ENCODE data around the gene CELSR3. TPM values are rescaled to one million over a fixed set of nuclear protein-coding genes. Genes with fewer than 3 reads are reported as not detected.

The CELSR3 gene
- polyA plus RNA-seq, 1 donor from 2014 or later: 0.59 TPM

- Mint-ChIP-seq H3K4me1 (peaks cover 2 to 6% (median 6%) of the 10 kb centered on the region in 3 donors), H3K9me3 (no peaks in the 10 kb centered on the region), H3K36me3 (no peaks in the 10 kb centered on the region), H3K27me3 (peaks cover 2% of the 10 kb centered on the region), H3K4me3 (peak overlapping the region in 3 of 4 donors; percentile 30 to 71 (median 68)), H3K27ac (peak overlapping the region in 1 of 3 donors; percentile 35)
Measured at GRCh38 chr3:48637305-48637704, 25.4 kb downstream of the CELSR3 start.

- Mint-ChIP-seq H3K9me3 (no peaks in the 10 kb centered on the region), H3K27ac (no peak overlapping the region), H3K4me3 (peak overlapping the region; percentile 89 to 97 (median 94)), H3K4me1 (peaks cover 2 to 6% (median 6%) of the 10 kb centered on the region in 3 donors), H3K27me3 (no peaks in the 10 kb centered on the region), H3K36me3 (no peaks in the 10 kb centered on the region)
Measured at GRCh38 chr3:48636149-48636655, 26.5 kb downstream of the CELSR3 start.

- peaks cover 2 to 6% (median 6%) of the 10 kb centered on the region in 3 donors for H3K4me1 Mint-ChIP-seq
- H3K36me3 Mint-ChIP-seq: no peaks in the 10 kb centered on the region
- H3K4me3 Mint-ChIP-seq: peak within 1 kb of the TSS; percentile 89 to 97 (median 94)
- no peaks in the 10 kb centered on the region for H3K27me3 Mint-ChIP-seq
- no peaks in the 10 kb centered on the region for H3K9me3 Mint-ChIP-seq
- H3K27ac Mint-ChIP-seq: peak within 1 kb of the TSS in 1 of 3 donors; percentile 71
Measured at GRCh38 chr3:48635222-48636021, 27.3 kb downstream of the CELSR3 start, which contains the start of gene SLC26A6. TSS of gene SLC26A6 (minus strand) at chr3:48635461. CDS start at chr3:48635393, 68 bp downstream.

GRCh38 chr3:48634661-48635221 is 27.9 kb downstream of the CELSR3 start:
- H3K27ac Mint-ChIP-seq: no peak overlapping the region
- no peaks in the 10 kb centered on the region for H3K27me3 Mint-ChIP-seq
- peaks cover 3 to 6% (median 6%) of the 10 kb centered on the region in 3 donors for H3K4me1 Mint-ChIP-seq
- H3K9me3 Mint-ChIP-seq: no peaks in the 10 kb centered on the region
- H3K4me3 Mint-ChIP-seq: peak overlapping the region; percentile 89 to 97 (median 94)
- peaks cover 2% of the 10 kb centered on the region for H3K36me3 Mint-ChIP-seq

GRCh38 chr3:48633743-48634142 is 28.9 kb downstream of the CELSR3 start:
- Mint-ChIP-seq H3K4me3 (peak overlapping the region in 2 of 4 donors; percentile 9 to 94), H3K36me3 (peaks cover 2% of the 10 kb centered on the region), H3K27me3 (no peaks in the 10 kb centered on the region), H3K9me3 (no peaks in the 10 kb centered on the region), H3K4me1 (peaks cover 3 to 6% (median 6%) of the 10 kb centered on the region in 3 donors), H3K27ac (no peak overlapping the region)

- H3K27me3 Mint-ChIP-seq: no peaks in the 10 kb centered on the region
Measured at GRCh38 chr3:48633256-48633655, 29.4 kb downstream of the CELSR3 start.

GRCh38 chr3:48631516-48632448 is 30.9 kb downstream of the CELSR3 start:
- Mint-ChIP-seq H3K27ac (peak overlapping the region in 1 of 3 donors; percentile 78), H3K36me3 (peaks cover 7% of the 10 kb centered on the region), H3K27me3 (no peaks in the 10 kb centered on the region), H3K4me1 (peaks cover 3 to 6% (median 6%) of the 10 kb centered on the region in 3 donors), H3K4me3 (no peak overlapping the region), H3K9me3 (no peaks in the 10 kb centered on the region)

More at GRCh38 chr3:48633256-48633655, 29.4 kb downstream of the CELSR3 start:
- H3K4me1 Mint-ChIP-seq: peaks cover 3 to 6% (median 6%) of the 10 kb centered on the region in 3 donors
- peak overlapping the region in 3 of 4 donors; percentile 9 to 94 (median 48) for H3K4me3 Mint-ChIP-seq
- H3K27ac Mint-ChIP-seq: no peak overlapping the region
- peaks cover 2% of the 10 kb centered on the region for H3K36me3 Mint-ChIP-seq
- H3K9me3 Mint-ChIP-seq: no peaks in the 10 kb centered on the region

- H3K27ac Mint-ChIP-seq: no peak overlapping the region
- H3K4me1 Mint-ChIP-seq: peaks cover 2 to 6% (median 3%) of the 10 kb centered on the region in 3 donors
- H3K4me3 Mint-ChIP-seq: no peak overlapping the region
- H3K9me3 Mint-ChIP-seq: no peaks in the 10 kb centered on the region
- peaks cover 7% of the 10 kb centered on the region for H3K36me3 Mint-ChIP-seq
- H3K27me3 Mint-ChIP-seq: no peaks in the 10 kb centered on the region
Measured at GRCh38 chr3:48630833-48631232, 31.9 kb downstream of the CELSR3 start.

GRCh38 chr3:48630407-48630806 is 32.3 kb downstream of the CELSR3 start:
- H3K9me3 Mint-ChIP-seq: no peaks in the 10 kb centered on the region

GRCh38 chr3:48629894-48630293 is 32.8 kb downstream of the CELSR3 start:
- Mint-ChIP-seq H3K4me3 (peak overlapping the region in 1 of 4 donors; percentile 32), H3K27me3 (no peaks in the 10 kb centered on the region), H3K4me1 (peaks cover 1 to 6% (median 3%) of the 10 kb centered on the region in 3 donors), H3K9me3 (no peaks in the 10 kb centered on the region), H3K36me3 (peaks cover 7% of the 10 kb centered on the region), H3K27ac (no peak overlapping the region)

More at GRCh38 chr3:48630407-48630806, 32.3 kb downstream of the CELSR3 start:
- Mint-ChIP-seq H3K4me3 (peak overlapping the region in 1 of 4 donors; percentile 32), H3K36me3 (peaks cover 7% of the 10 kb centered on the region), H3K27ac (no peak overlapping the region), H3K27me3 (no peaks in the 10 kb centered on the region), H3K4me1 (peaks cover 1 to 6% (median 3%) of the 10 kb centered on the region in 3 donors)

- Mint-ChIP-seq H3K27ac (peak overlapping the region in 1 of 3 donors; percentile 23), H3K27me3 (no peaks in the 10 kb centered on the region), H3K36me3 (peaks cover 7% of the 10 kb centered on the region), H3K9me3 (no peaks in the 10 kb centered on the region), H3K4me1 (peaks cover 0 to 4% (median 0%) of the 10 kb centered on the region in 3 donors), H3K4me3 (no peak overlapping the region)
Measured at GRCh38 chr3:48628277-48629017, 34.2 kb downstream of the CELSR3 start.

GRCh38 chr3:48625600-48625999 is 37.1 kb downstream of the CELSR3 start:
- Mint-ChIP-seq H3K9me3 (no peaks in the 10 kb centered on the region), H3K27me3 (no peaks in the 10 kb centered on the region), H3K27ac (no peak overlapping the region), H3K36me3 (peaks cover 7% of the 10 kb centered on the region), H3K4me1 (peaks cover 0 to 4% (median 0%) of the 10 kb centered on the region in 3 donors), H3K4me3 (no peak overlapping the region)

- Mint-ChIP-seq H3K27me3 (no peaks in the 10 kb centered on the region), H3K4me3 (no peak overlapping the region), H3K9me3 (no peaks in the 10 kb centered on the region), H3K4me1 (peaks cover 0 to 2% (median 0%) of the 10 kb centered on the region in 3 donors), H3K27ac (no peak overlapping the region), H3K36me3 (peaks cover 5% of the 10 kb centered on the region)
Measured at GRCh38 chr3:48624767-48625166, 37.9 kb downstream of the CELSR3 start.

Data from IgD-negative memory B cell (primary cell).